ENCODE measurements around the gene SLC35C1. TPM values are rescaled to one million over a fixed set of nuclear protein-coding genes. Genes with fewer than 3 reads are reported as not detected.

SLC35C1 gene
- total RNA-seq, 2 donors from 2014 or later = 11.4 to 16.0 TPM

- no peaks in the 10 kb centered on the region for H3K9me3 ChIP-seq (ENCODE audit: control insufficient read depth, low read length)
- Mint-ChIP-seq H3K4me3 (no peak overlapping the region), H3K27ac (no peak overlapping the region), H3K4me1 (peaks cover 17% of the 10 kb centered on the region), H3K27me3 (ENCODE audit: insufficient read depth) (no peaks in the 10 kb centered on the region), H3K36me3 (ENCODE audit: low read depth) (peaks cover 14% of the 10 kb centered on the region), H3K9me3 (no peaks in the 10 kb centered on the region)
- no peak overlapping the region for H3K9ac ChIP-seq (ENCODE audit: extremely low read depth, low read length, poor library complexity, severe bottlenecking)
- TF ChIP-seq CTCF (conservative IDR thresholded peaks at IDR 0.05) = no peak
- H3K36me3 ChIP-seq (ENCODE audit: control insufficient read depth, insufficient read depth, low read length) = peaks cover 17% of the 10 kb centered on the region
- WGBS, 2 experiments (ENCODE audit: insufficient coverage in 1 of 2, insufficient read length in 1 of 2) = 94 to 98% methylated on average over 8 to 11 of the region's 11 CpGs
- H3K27me3 ChIP-seq (ENCODE audit: control insufficient read depth, insufficient read depth, low read length, poor library complexity, severe bottlenecking) = no peaks in the 10 kb centered on the region
- no peak for DNase-seq
- H3K4me1 ChIP-seq (ENCODE audit: control insufficient read depth, insufficient read depth, low read length) = peaks cover 5% of the 10 kb centered on the region
- H3K4me3 ChIP-seq (ENCODE audit: low read length) = no peak overlapping the region
- H3K27ac ChIP-seq (ENCODE audit: low read depth, low read length) = no peak overlapping the region
Observed at GRCh38 chr11:45809456-45810395, 4.8 kb downstream of the SLC35C1 start.

- Histone ChIP-seq H3K27ac (ENCODE audit: low read depth, low read length) (no peak overlapping the region), H3K9me3 (ENCODE audit: control insufficient read depth, low read length) (no peaks in the 10 kb centered on the region), H3K36me3 (ENCODE audit: control insufficient read depth, insufficient read depth, low read length) (peaks cover 17% of the 10 kb centered on the region), H3K4me3 (ENCODE audit: low read length) (no peak overlapping the region), H3K27me3 (ENCODE audit: control insufficient read depth, insufficient read depth, low read length, poor library complexity, severe bottlenecking) (no peaks in the 10 kb centered on the region), H3K9ac (ENCODE audit: extremely low read depth, low read length, poor library complexity, severe bottlenecking) (no peak overlapping the region), H3K4me1 (ENCODE audit: control insufficient read depth, insufficient read depth, low read length) (peaks cover 5% of the 10 kb centered on the region)
- DNase-seq = no peak
- Mint-ChIP-seq H3K36me3 (ENCODE audit: low read depth) (peaks cover 14% of the 10 kb centered on the region), H3K27ac (no peak overlapping the region), H3K9me3 (no peaks in the 10 kb centered on the region), H3K27me3 (ENCODE audit: insufficient read depth) (no peaks in the 10 kb centered on the region), H3K4me1 (peaks cover 17% of the 10 kb centered on the region), H3K4me3 (no peak overlapping the region)
- WGBS, 2 experiments (ENCODE audit: insufficient coverage in 1 of 2, insufficient read length in 1 of 2) = 92 to 96% methylated on average over 16 to 23 of the region's 23 CpGs
- TF ChIP-seq CTCF (conservative IDR thresholded peaks at IDR 0.05) = no peak
Observed at GRCh38 chr11:45810431-45811108, 5.6 kb downstream of the SLC35C1 start.

GRCh38 chr11:45811109-45811435, 6.1 kb downstream of the SLC35C1 start:
- no peaks in the 10 kb centered on the region for H3K27me3 Mint-ChIP-seq (ENCODE audit: insufficient read depth)
- no peak overlapping the region for H3K27ac ChIP-seq (ENCODE audit: low read depth, low read length)
- no peaks in the 10 kb centered on the region for H3K27me3 ChIP-seq (ENCODE audit: control insufficient read depth, insufficient read depth, low read length, poor library complexity, severe bottlenecking)
- H3K4me3 ChIP-seq (ENCODE audit: low read length) = no peak overlapping the region
- H3K36me3 Mint-ChIP-seq (ENCODE audit: low read depth) = peaks cover 14% of the 10 kb centered on the region
- H3K27ac Mint-ChIP-seq = no peak overlapping the region
- no peak for DNase-seq
- peaks cover 5% of the 10 kb centered on the region for H3K4me1 ChIP-seq (ENCODE audit: control insufficient read depth, insufficient read depth, low read length)
- WGBS, 2 experiments (ENCODE audit: insufficient coverage in 1 of 2, insufficient read length in 1 of 2) = 91 to 92% methylated on average over 17 of the region's 17 CpGs
- peaks cover 14% of the 10 kb centered on the region for H3K4me1 Mint-ChIP-seq
- no peaks in the 10 kb centered on the region for H3K9me3 Mint-ChIP-seq
- H3K9me3 ChIP-seq (ENCODE audit: control insufficient read depth, low read length) = no peaks in the 10 kb centered on the region
- H3K36me3 ChIP-seq (ENCODE audit: control insufficient read depth, insufficient read depth, low read length) = peaks cover 17% of the 10 kb centered on the region
- TF ChIP-seq CTCF (conservative IDR thresholded peaks at IDR 0.05) = no peak
- H3K9ac ChIP-seq (ENCODE audit: extremely low read depth, low read length, poor library complexity, severe bottlenecking) = no peak overlapping the region
- no peak overlapping the region for H3K4me3 Mint-ChIP-seq

All from endodermal cell (in vitro differentiated cells).